ENCODE data around the gene HIP1.
"Not testable (repeated sequence)": the region's sequence is repeated elsewhere in the genome, so short reads cannot be mapped to it uniquely, and the experiment has no call there.

- TF ChIP-seq POLR2A (IDR thresholded peaks at IDR 0.05; ENCODE audit: low read depth); CTCF (IDR thresholded peaks at IDR 0.05): not testable (repeated sequence)
Measured at GRCh38 chr7:75492020-75492419, 246.7 kb downstream of the HIP1 start, which contains the start of gene SPDYE5.

Measured in esophagus muscularis mucosa (tissue), 3 donors.